Neuronal stem cell (in vitro differentiated cells): ENCODE results near the gene TBC1D16.

Source experiments
- DNase-seq: peaks from one replicate; pipeline ENCODE4 v3.0.0-alpha.2; 2013; ENCODE audit warnings: low spot score
- H2AFZ ChIP-seq: one replicate; pipeline ENCODE4 v1.6.1; 2013; ENCODE audit warnings: mild to moderate bottlenecking, low read length, inconsistent platforms
- H2AK5ac ChIP-seq: 2 replicates; pipeline ENCODE4 v1.6.1; 2013; ENCODE audit warnings: low read depth, mild to moderate bottlenecking, inconsistent platforms, low read length, moderate library complexity, mixed read lengths
- H2BK120ac ChIP-seq: 2 replicates; pipeline ENCODE4 v1.6.1; 2013; ENCODE audit warnings: low read depth, mild to moderate bottlenecking, inconsistent platforms, low read length, moderate library complexity, mixed read lengths
- H2BK12ac ChIP-seq: one replicate; pipeline ENCODE4 v1.6.1; 2013; ENCODE audit warnings: low read length, inconsistent platforms
- H2BK15ac ChIP-seq: 2 replicates; pipeline ENCODE4 v1.6.1; 2013; ENCODE audit warnings: mild to moderate bottlenecking, low read length, inconsistent platforms, mixed read lengths
- H2BK5ac ChIP-seq: one replicate; pipeline ENCODE4 v1.6.1; 2013; ENCODE audit warnings: inconsistent platforms, mild to moderate bottlenecking, low read length, moderate library complexity
- H3K14ac ChIP-seq: one replicate; pipeline ENCODE4 v1.6.1; 2013; ENCODE audit warnings: low read length, inconsistent platforms
- H3K18ac ChIP-seq: 2 replicates; pipeline ENCODE4 v1.6.1; 2013; ENCODE audit warnings: low read length, inconsistent platforms
- H3K23ac ChIP-seq: 2 replicates; pipeline ENCODE4 v1.6.1; 2013; ENCODE audit warnings: low read depth, mild to moderate bottlenecking, mixed read lengths, low read length, inconsistent platforms; ENCODE audit not compliant: poor library complexity
- H3K27ac ChIP-seq: replicated peaks from 3 replicates; pipeline ENCODE4 v1.5.1; 2013; ENCODE audit warnings: low read length, inconsistent platforms
- H3K27me3 ChIP-seq, 3 experiments: 2 replicates each; pipeline ENCODE4 v1.6.1; 2013; ENCODE audit warnings: low read length in 3 of 3, mild to moderate bottlenecking in 2 of 3, inconsistent platforms in 1 of 3, low read depth in 1 of 3, mixed read lengths in 1 of 3, moderate library complexity in 1 of 3; ENCODE audit not compliant: control insufficient read depth in 3 of 3, insufficient read depth in 3 of 3
- H3K36me3 ChIP-seq, 2 donors: replicated peaks in 1 of 2; 2 replicates each; pipeline ENCODE4 v1.6.1; 2013; ENCODE audit warnings: low read length in 2 of 2; ENCODE audit not compliant: control insufficient read depth in 2 of 2, insufficient read depth in 2 of 2
- H3K4ac ChIP-seq: 2 replicates; pipeline ENCODE4 v1.6.1; 2013; ENCODE audit warnings: inconsistent platforms, mild to moderate bottlenecking, low read length, moderate library complexity
- H3K4me1 ChIP-seq, 2 donors: 1 replicate in 1 of 2; 2 replicates in 1 of 2; pipeline ENCODE4 v1.6.1; 2013; ENCODE audit warnings: low read length in 2 of 2, low read depth in 1 of 2; ENCODE audit not compliant: control insufficient read depth in 2 of 2, insufficient read depth in 1 of 2
- H3K4me2 ChIP-seq: one replicate; pipeline ENCODE4 v1.6.1; 2013; ENCODE audit warnings: mild to moderate bottlenecking, low read length, inconsistent platforms; ENCODE audit not compliant: insufficient read depth, poor library complexity, severe bottlenecking
- H3K4me3 ChIP-seq, 2 donors: 2 replicates each; pipeline ENCODE4 v1.5.1; 2013; ENCODE audit warnings: low read length in 2 of 2, mild to moderate bottlenecking in 2 of 2, inconsistent platforms in 1 of 2, moderate library complexity in 1 of 2
- H3K79me1 ChIP-seq: one replicate; pipeline ENCODE4 v1.6.1; 2013; ENCODE audit warnings: low read depth, mild to moderate bottlenecking, inconsistent platforms, low read length, moderate library complexity
- H3K9ac ChIP-seq: one replicate; pipeline ENCODE4 v1.6.1; 2013; ENCODE audit warnings: mild to moderate bottlenecking, low read depth, low read length, inconsistent platforms; ENCODE audit not compliant: poor library complexity
- H3K9me3 ChIP-seq, 2 donors: replicated peaks in 1 of 2; 2 replicates each; pipeline versions ENCODE3 to v1.6.1; 2013; ENCODE audit warnings: low read length in 2 of 2, mild to moderate bottlenecking in 2 of 2, inconsistent platforms in 1 of 2, low read depth in 1 of 2, mixed read lengths in 1 of 2, moderate library complexity in 1 of 2; ENCODE audit not compliant: control insufficient read depth in 2 of 2, insufficient read depth in 1 of 2
- H4K8ac ChIP-seq: one replicate; pipeline ENCODE4 v1.6.1; 2013; ENCODE audit warnings: low read depth, mild to moderate bottlenecking, inconsistent platforms, low read length, moderate library complexity
- H4K91ac ChIP-seq: one replicate; pipeline ENCODE4 v1.6.1; 2013; ENCODE audit warnings: low read length, low read depth, mild to moderate bottlenecking, inconsistent platforms; ENCODE audit not compliant: poor library complexity
- WGBS, 2 donors: extraction: QIAGEN DNeasy Blood & Tissue Kit; methylation state at CpG; one replicate each; pipeline ENCODE4 v1.1.7; 2013; ENCODE audit warnings: missing lambda C conversion rate in 2 of 2, mixed read lengths in 1 of 2; ENCODE audit not compliant: insufficient read length in 2 of 2, insufficient replicate concordance in 1 of 2; ENCODE audit errors: extremely low coverage in 2 of 2; 5-methylcytosine and 5-hydroxymethylcytosine counted together

The TBC1D16 gene

GRCh38 chr17:79951361-79952264 is 84.1 kb downstream of the TBC1D16 start:
- H3K14ac ChIP-seq = no peak overlapping the region
- peaks cover 14 to 29% of the 10 kb centered on the region in 2 donors for H3K36me3 ChIP-seq
- H3K4ac ChIP-seq = peak overlapping the region; percentile 10
- H2BK120ac ChIP-seq = no peak overlapping the region
- peak overlapping the region in 1 of 2 donors; percentile 31 for H3K4me3 ChIP-seq
- H3K18ac ChIP-seq = peak overlapping the region; percentile 80
- H3K4me2 ChIP-seq = peak overlapping the region; percentile 15
- peaks cover 38 to 40% of the 10 kb centered on the region in 2 donors for H3K4me1 ChIP-seq
- H3K9ac ChIP-seq = peak overlapping the region; percentile 63
- H3K79me1 ChIP-seq = peaks cover 2% of the 10 kb centered on the region
- no peaks in the 10 kb centered on the region for H3K27me3 ChIP-seq
- no peaks in the 10 kb centered on the region for H3K9me3 ChIP-seq
- peak overlapping the region; percentile 27 for H3K23ac ChIP-seq
- H2BK15ac ChIP-seq = peak overlapping the region; percentile 94
- no peak overlapping the region for H4K91ac ChIP-seq
- peak overlapping the region; percentile 11 for H2AFZ ChIP-seq
- H2AK5ac ChIP-seq = peak overlapping the region; percentile 85
- H4K8ac ChIP-seq = no peak overlapping the region
- DNase-seq = no peak
- H2BK12ac ChIP-seq = no peak overlapping the region
- peak overlapping the region; percentile 66 for H2BK5ac ChIP-seq
- no CpG with 5 or more reads among the region's 31 CpGs for WGBS, 2 donors
- peak overlapping the region; percentile 86 for H3K27ac ChIP-seq

GRCh38 chr17:79950751-79951150 is 84.9 kb downstream of the TBC1D16 start:
- no peaks in the 10 kb centered on the region for H3K9me3 ChIP-seq
- H2AK5ac ChIP-seq = no peak overlapping the region
- H3K4ac ChIP-seq = no peak overlapping the region
- WGBS, 2 donors = no CpG with 5 or more reads among the region's 17 CpGs
- H2AFZ ChIP-seq = peak overlapping the region; percentile 65
- peaks cover 38 to 40% of the 10 kb centered on the region in 2 donors for H3K4me1 ChIP-seq
- peak; percentile 61 for DNase-seq
- H3K18ac ChIP-seq = peak overlapping the region; percentile 96
- no peak overlapping the region for H4K91ac ChIP-seq
- no peaks in the 10 kb centered on the region for H3K27me3 ChIP-seq
- no peak overlapping the region for H3K9ac ChIP-seq
- H3K79me1 ChIP-seq = peaks cover 2% of the 10 kb centered on the region
- H3K23ac ChIP-seq = no peak overlapping the region
- H3K4me2 ChIP-seq = peak overlapping the region; percentile 87
- H2BK120ac ChIP-seq = no peak overlapping the region
- H3K4me3 ChIP-seq = peak overlapping the region in 1 of 2 donors; percentile 31
- H4K8ac ChIP-seq = no peak overlapping the region
- H3K14ac ChIP-seq = no peak overlapping the region
- no peak overlapping the region for H2BK5ac ChIP-seq
- no peak overlapping the region for H2BK15ac ChIP-seq
- peaks cover 14 to 38% of the 10 kb centered on the region in 2 donors for H3K36me3 ChIP-seq
- H2BK12ac ChIP-seq = no peak overlapping the region
- peak overlapping the region; percentile 86 for H3K27ac ChIP-seq

- Histone ChIP-seq H2BK12ac (peak overlapping the region; percentile 96), H3K9me3 (no peaks in the 10 kb centered on the region), H3K4me1 (peaks cover 38 to 40% of the 10 kb centered on the region in 2 donors), H3K27me3 (no peaks in the 10 kb centered on the region), H3K9ac (peak overlapping the region; percentile 79), H3K4me2 (peak overlapping the region; percentile 87), H2BK15ac (peak overlapping the region; percentile 34), H3K79me1 (peaks cover 2% of the 10 kb centered on the region), H3K36me3 (peaks cover 14 to 42% of the 10 kb centered on the region in 2 donors), H2AFZ (peak overlapping the region; percentile 65), H3K27ac (peak overlapping the region; percentile 86), H3K4ac (peak overlapping the region; percentile 60), H4K8ac (no peak overlapping the region), H4K91ac (no peak overlapping the region), H3K18ac (peak overlapping the region; percentile 96), H3K23ac (peak overlapping the region; percentile 18), H3K4me3 (peak overlapping the region in 1 of 2 donors; percentile 31), H2BK5ac (no peak overlapping the region), H3K14ac (no peak overlapping the region), H2AK5ac (peak overlapping the region; percentile 64), H2BK120ac (peak overlapping the region; percentile 87)
- no CpG with 5 or more reads among the region's 31 CpGs for WGBS, 2 donors
- peak; percentile 59 for DNase-seq
These were observed 85.4 kb downstream of the TBC1D16 start for GRCh38 chr17:79950306-79950705.

GRCh38 chr17:79949656-79950209 is 85.9 kb downstream of the TBC1D16 start:
- no peak overlapping the region for H4K91ac ChIP-seq
- no CpG with 5 or more reads among the region's 27 CpGs for WGBS, 2 donors
- DNase-seq = peak; percentile 65
- H2BK12ac ChIP-seq = no peak overlapping the region
- H3K14ac ChIP-seq = no peak overlapping the region
- peak overlapping the region; percentile 96 for H3K18ac ChIP-seq
- peak overlapping the region; percentile 87 for H2BK120ac ChIP-seq
- H2AFZ ChIP-seq = no peak overlapping the region
- H3K23ac ChIP-seq = no peak overlapping the region
- peak overlapping the region; percentile 86 for H3K27ac ChIP-seq
- H3K4me3 ChIP-seq = no peak overlapping the region
- peak overlapping the region; percentile 34 for H2BK15ac ChIP-seq
- H4K8ac ChIP-seq = no peak overlapping the region
- no peak overlapping the region for H3K9ac ChIP-seq
- H3K36me3 ChIP-seq = peaks cover 14 to 48% of the 10 kb centered on the region in 2 donors
- no peaks in the 10 kb centered on the region for H3K27me3 ChIP-seq
- H3K4ac ChIP-seq = peak overlapping the region; percentile 60
- H3K79me1 ChIP-seq = peaks cover 2% of the 10 kb centered on the region
- no peak overlapping the region for H2BK5ac ChIP-seq
- H2AK5ac ChIP-seq = peak overlapping the region; percentile 64
- peaks cover 38 to 40% of the 10 kb centered on the region in 2 donors for H3K4me1 ChIP-seq
- H3K9me3 ChIP-seq = no peaks in the 10 kb centered on the region
- H3K4me2 ChIP-seq = peak overlapping the region; percentile 87
